ENCODE results near the gene HSPB6.

The HSPB6 gene

GRCh38 chr19:35764432-35765315 is 7.8 kb upstream of the HSPB6 start:
- no peaks in the 10 kb centered on the region for H3K9me3 ChIP-seq (ENCODE audit: control insufficient read depth, insufficient read depth, low read length)
- H3K4me1 ChIP-seq (ENCODE audit: control insufficient read depth, insufficient read depth, low read length): peaks cover 5% of the 10 kb centered on the region
- WGBS (ENCODE audit: insufficient coverage, insufficient read length): no CpG with 5 or more reads among the region's 17 CpGs
- peaks cover 4% of the 10 kb centered on the region for H3K36me3 ChIP-seq (ENCODE audit: control insufficient read depth, insufficient read depth, low read length)
- H3K27ac ChIP-seq (ENCODE audit: low read length): no peak overlapping the region
- no peak overlapping the region for H3K4me3 ChIP-seq (ENCODE audit: low read length)
- H3K27me3 ChIP-seq (ENCODE audit: control insufficient read depth, insufficient read depth, low read length): no peaks in the 10 kb centered on the region
- DNase-seq (ENCODE audit: low read depth, low spot score): no peak

DNA sequence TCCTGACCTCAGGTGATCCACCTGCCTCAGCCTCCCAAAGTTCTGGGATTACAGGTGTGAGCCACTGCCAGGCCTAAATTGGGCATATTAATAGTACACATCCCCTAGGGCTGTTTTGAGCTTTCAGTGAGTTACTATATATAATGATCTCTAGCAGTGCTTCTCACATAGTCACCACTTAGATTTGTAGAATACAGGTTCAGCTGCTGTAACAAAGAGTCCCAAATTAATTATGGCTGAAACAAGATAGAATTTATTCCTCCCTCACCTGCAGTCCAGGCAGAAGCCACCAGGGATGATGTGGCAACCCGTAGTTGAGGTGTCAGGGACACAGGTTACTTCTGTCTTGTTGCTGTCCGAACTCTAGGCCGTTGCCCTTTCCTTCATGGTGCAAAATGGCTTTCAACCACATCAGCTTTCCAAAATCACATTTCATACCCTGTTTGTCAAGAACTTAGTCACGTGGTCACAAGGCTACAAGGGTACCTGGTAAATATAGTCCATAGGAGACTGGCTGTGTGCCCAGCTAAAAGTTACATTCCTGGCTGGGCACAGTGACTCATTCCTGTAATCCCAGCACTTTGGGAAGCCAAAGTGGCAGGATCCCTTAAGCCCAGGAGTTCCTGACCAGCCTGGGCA is 4.0 kb upstream of the HSPB6 start:
- Histone ChIP-seq H3K9me3 (ENCODE audit: control insufficient read depth, insufficient read depth, low read length) (no peaks in the 10 kb centered on the region), H3K27me3 (ENCODE audit: control insufficient read depth, insufficient read depth, low read length) (no peaks in the 10 kb centered on the region), H3K36me3 (ENCODE audit: control insufficient read depth, insufficient read depth, low read length) (peaks cover 4% of the 10 kb centered on the region; the same call in 1 of the 2 replicates), H3K27ac (ENCODE audit: low read length) (no peak overlapping the region), H3K4me1 (ENCODE audit: control insufficient read depth, insufficient read depth, low read length) (0 out of 2 replicates have a peak, but pooled peaks cover 2% of the 10 kb centered on the region), H3K4me3 (ENCODE audit: low read length) (no peak overlapping the region)
- DNase-seq (ENCODE audit: low read depth, low spot score): no peak
- WGBS (ENCODE audit: insufficient coverage, insufficient read length): no CpG with 5 or more reads among the region's 4 CpGs

- no peaks in the 10 kb centered on the region for H3K27me3 ChIP-seq (ENCODE audit: control insufficient read depth, insufficient read depth, low read length)
- H3K27ac ChIP-seq (ENCODE audit: low read length): no peak overlapping the region
- peaks cover 4% of the 10 kb centered on the region; the same call in 1 of the 2 replicates for H3K36me3 ChIP-seq (ENCODE audit: control insufficient read depth, insufficient read depth, low read length)
- H3K4me3 ChIP-seq (ENCODE audit: low read length): no peak overlapping the region
- 0 out of 2 replicates have a peak, but pooled peaks cover 2% of the 10 kb centered on the region for H3K4me1 ChIP-seq (ENCODE audit: control insufficient read depth, insufficient read depth, low read length)
- DNase-seq (ENCODE audit: low read depth, low spot score): no peak
- WGBS (ENCODE audit: insufficient coverage, insufficient read length): no CpG with 5 or more reads among the region's 2 CpGs
- H3K9me3 ChIP-seq (ENCODE audit: control insufficient read depth, insufficient read depth, low read length): no peaks in the 10 kb centered on the region
Measured at GRCh38 chr19:35759697-35760096, 2.9 kb upstream of the HSPB6 start.

- H3K9me3 ChIP-seq (ENCODE audit: control insufficient read depth, insufficient read depth, low read length): no peaks in the 10 kb centered on the region
- WGBS (ENCODE audit: insufficient coverage, insufficient read length): no CpG with 5 or more reads among the region's 53 CpGs
- H3K27ac ChIP-seq (ENCODE audit: low read length): no peak within 1 kb of the TSS
- H3K36me3 ChIP-seq (ENCODE audit: control insufficient read depth, insufficient read depth, low read length): peaks cover 4% of the 10 kb centered on the region; the same call in 1 of the 2 replicates
- peak; percentile 98 for DNase-seq (ENCODE audit: low read depth, low spot score)
- peak within 1 kb of the TSS; percentile 90 for H3K4me3 ChIP-seq (ENCODE audit: low read length)
- no peaks in the 10 kb centered on the region for H3K27me3 ChIP-seq (ENCODE audit: control insufficient read depth, insufficient read depth, low read length)
- 0 out of 2 replicates have a peak, but pooled peaks cover 2% of the 10 kb centered on the region for H3K4me1 ChIP-seq (ENCODE audit: control insufficient read depth, insufficient read depth, low read length)
Measured at GRCh38 chr19:35757749-35758608, 1.1 kb upstream of the HSPB6 start, which contains the start of gene PROSER3. TSS of gene PROSER3 (plus strand) at chr19:35758176. CDS start at chr19:35758216, 40 bp downstream.

DNA sequence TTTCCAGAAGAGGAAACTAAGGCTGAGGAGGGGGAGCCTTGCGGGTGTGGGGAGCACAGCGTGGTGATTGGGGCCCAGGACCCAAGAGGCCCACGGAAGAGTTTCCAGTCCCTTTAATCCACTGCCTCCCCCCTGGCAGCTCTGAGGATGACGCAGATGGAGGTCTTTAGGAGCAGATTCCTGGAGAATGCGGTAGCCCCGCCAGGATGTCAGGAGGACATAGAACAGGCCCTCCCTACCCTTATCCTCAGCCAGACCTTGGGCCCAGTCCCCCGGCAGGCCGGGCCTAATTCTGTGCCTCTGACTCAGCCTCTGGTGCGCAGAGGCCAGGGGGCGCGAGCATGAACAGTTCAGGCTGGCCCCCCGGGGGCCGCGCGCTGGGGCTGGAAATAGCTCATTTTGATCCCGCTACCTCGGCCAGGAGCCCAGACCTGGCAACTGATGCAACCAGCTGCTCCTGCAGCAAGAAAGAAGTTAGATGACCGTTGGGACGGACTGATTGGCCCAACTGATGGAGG is 461 bp upstream of the HSPB6 start:
- Histone ChIP-seq H3K4me1 (ENCODE audit: control insufficient read depth, insufficient read depth, low read length) (0 out of 2 replicates have a peak, but pooled peaks cover 2% of the 10 kb centered on the region), H3K27me3 (ENCODE audit: control insufficient read depth, insufficient read depth, low read length) (no peaks in the 10 kb centered on the region), H3K27ac (ENCODE audit: low read length) (no peak overlapping the region), H3K4me3 (ENCODE audit: low read length) (peak overlapping the region; percentile 26; the same call in 1 of the 2 replicates), H3K36me3 (ENCODE audit: control insufficient read depth, insufficient read depth, low read length) (peaks cover 4% of the 10 kb centered on the region; the same call in 1 of the 2 replicates), H3K9me3 (ENCODE audit: control insufficient read depth, insufficient read depth, low read length) (no peaks in the 10 kb centered on the region)
- DNase-seq (ENCODE audit: low read depth, low spot score): no peak
- WGBS (ENCODE audit: insufficient coverage, insufficient read length): no CpG with 5 or more reads among the region's 19 CpGs

DNA sequence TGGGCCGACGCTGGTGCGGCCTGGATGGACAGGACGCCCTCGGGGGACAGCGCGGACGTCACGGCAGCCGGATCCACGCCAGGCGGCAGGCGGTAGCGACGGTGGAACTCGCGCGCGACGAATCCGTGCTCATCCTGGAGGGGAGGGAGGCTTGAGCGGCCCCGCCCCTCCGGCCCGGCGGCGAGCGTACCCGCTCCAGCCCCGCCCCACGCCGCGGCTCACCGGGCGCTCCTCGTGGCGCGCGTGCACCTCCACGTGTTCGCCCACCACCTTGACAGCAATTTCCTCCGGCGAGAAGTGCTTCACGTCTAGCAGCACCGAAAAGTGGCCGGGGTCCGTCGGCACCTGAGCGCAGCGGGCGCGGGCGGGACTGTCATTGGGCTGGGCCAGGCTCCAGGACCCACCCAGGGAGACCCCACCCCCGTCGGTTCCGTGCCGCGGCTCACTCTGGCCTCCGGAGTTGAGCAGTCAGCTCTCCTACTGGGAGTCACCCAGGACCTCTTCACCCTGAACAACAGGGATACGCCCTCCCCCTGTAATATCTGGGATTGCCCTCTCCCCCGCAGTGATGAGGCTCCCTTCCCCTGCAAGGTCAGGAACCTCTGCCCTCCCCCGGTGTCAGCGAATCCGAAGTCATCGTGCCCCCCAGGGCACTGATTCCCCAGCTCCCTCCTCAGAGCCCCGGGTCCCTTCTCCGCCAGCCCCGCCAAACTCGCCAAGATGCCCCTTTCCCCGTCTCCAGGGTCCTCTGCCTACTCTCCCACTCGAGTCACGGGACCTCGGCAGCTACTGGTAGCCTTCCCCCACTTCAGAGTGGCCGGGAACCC is 1.1 kb downstream of the HSPB6 start:
- Histone ChIP-seq H3K27ac (ENCODE audit: low read length) (no peak overlapping the region), H3K27me3 (ENCODE audit: control insufficient read depth, insufficient read depth, low read length) (no peaks in the 10 kb centered on the region), H3K36me3 (ENCODE audit: control insufficient read depth, insufficient read depth, low read length) (no peaks in the 10 kb centered on the region), H3K4me1 (ENCODE audit: control insufficient read depth, insufficient read depth, low read length) (0 out of 2 replicates have a peak, but pooled peaks cover 2% of the 10 kb centered on the region), H3K4me3 (ENCODE audit: low read length) (peak overlapping the region; percentile 69; the same call in 1 of the 2 replicates), H3K9me3 (ENCODE audit: control insufficient read depth, insufficient read depth, low read length) (no peaks in the 10 kb centered on the region)
- no CpG with 5 or more reads among the region's 74 CpGs for WGBS (ENCODE audit: insufficient coverage, insufficient read length)
- DNase-seq (ENCODE audit: low read depth, low spot score): no peak

- Histone ChIP-seq H3K27ac (ENCODE audit: low read length) (no peak overlapping the region), H3K9me3 (ENCODE audit: control insufficient read depth, insufficient read depth, low read length) (no peaks in the 10 kb centered on the region), H3K27me3 (ENCODE audit: control insufficient read depth, insufficient read depth, low read length) (no peaks in the 10 kb centered on the region), H3K4me1 (ENCODE audit: control insufficient read depth, insufficient read depth, low read length) (0 out of 2 replicates have a peak, but pooled peaks cover 2% of the 10 kb centered on the region), H3K4me3 (ENCODE audit: low read length) (peak overlapping the region; percentile 69; the same call in 1 of the 2 replicates), H3K36me3 (ENCODE audit: control insufficient read depth, insufficient read depth, low read length) (no peaks in the 10 kb centered on the region)
- no CpG with 5 or more reads among the region's 17 CpGs for WGBS (ENCODE audit: insufficient coverage, insufficient read length)
- DNase-seq (ENCODE audit: low read depth, low spot score): no peak
Measured at GRCh38 chr19:35755131-35755549, 1.7 kb downstream of the HSPB6 start.

DNA sequence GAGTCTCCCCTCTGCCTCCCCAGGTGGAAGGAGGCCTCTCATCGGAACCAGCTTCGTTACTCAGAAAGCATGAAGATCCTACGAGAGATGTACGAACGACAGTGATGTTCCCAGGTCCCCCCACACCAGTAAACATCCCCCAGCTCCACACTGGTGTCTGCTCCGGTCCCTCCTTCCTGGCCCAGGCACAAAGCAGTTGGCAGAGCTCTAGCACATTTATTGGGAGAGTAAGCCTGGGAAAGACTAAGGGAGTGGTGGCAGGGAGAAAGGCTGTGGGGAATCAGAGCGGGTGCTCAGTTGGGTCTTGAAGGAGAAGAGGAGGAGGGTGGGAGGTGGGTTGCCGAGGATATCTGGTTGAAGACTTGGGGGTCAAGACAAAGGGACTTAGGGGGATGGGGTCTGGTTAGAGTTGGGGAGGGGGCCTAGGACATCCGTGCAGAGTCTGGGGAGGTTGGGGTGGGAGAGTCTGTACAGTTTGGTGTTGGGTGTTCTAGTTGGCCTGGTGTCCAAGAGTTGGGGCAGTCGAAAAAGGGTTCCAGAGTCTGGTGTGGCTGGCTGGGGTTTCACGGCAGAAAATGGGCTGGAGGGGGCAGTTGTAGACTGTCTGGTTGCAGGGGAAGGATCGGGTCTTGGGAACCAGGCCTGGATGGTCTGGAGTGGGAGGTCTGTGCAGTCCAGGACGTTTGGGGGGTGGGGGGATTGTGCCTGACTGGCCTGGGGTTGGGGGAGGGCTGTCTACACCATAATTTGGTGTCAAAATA is 2.3 kb downstream of the HSPB6 start:
- DNase-seq (ENCODE audit: low read depth, low spot score): no peak
- H3K4me1 ChIP-seq (ENCODE audit: control insufficient read depth, insufficient read depth, low read length): 0 out of 2 replicates have a peak, but pooled peaks cover 2% of the 10 kb centered on the region
- WGBS (ENCODE audit: insufficient coverage, insufficient read length): no CpG with 5 or more reads among the region's 13 CpGs
- H3K9me3 ChIP-seq (ENCODE audit: control insufficient read depth, insufficient read depth, low read length): no peaks in the 10 kb centered on the region
- no peak overlapping the region for H3K4me3 ChIP-seq (ENCODE audit: low read length)
- H3K36me3 ChIP-seq (ENCODE audit: control insufficient read depth, insufficient read depth, low read length): no peaks in the 10 kb centered on the region
- H3K27ac ChIP-seq (ENCODE audit: low read length): no peak overlapping the region
- no peaks in the 10 kb centered on the region for H3K27me3 ChIP-seq (ENCODE audit: control insufficient read depth, insufficient read depth, low read length)

All from iPS DF 6.9 (cell line).